GM21515 (cell line): ENCODE data around the gene SLC15A4.
"Not testable (repeated sequence)": the region's sequence is repeated elsewhere in the genome, so short reads cannot be mapped to it uniquely, and the experiment has no call there.

Experiments used
- ATAC-seq: cut with Tn5 transposase; IDR thresholded peaks from one replicate; pipeline ENCODE4 v1.9.1; 2021; ENCODE audit not compliant: unreplicated experiment

Gene SLC15A4

GRCh38 chr12:128844031-128844635, 20.4 kb upstream of the SLC15A4 start:
- no peak for ATAC-seq

GRCh38 chr12:128843538-128843937, 19.8 kb upstream of the SLC15A4 start:
- ATAC-seq: no peak

- no peak for ATAC-seq
Observed at GRCh38 chr12:128842579-128842978, 18.8 kb upstream of the SLC15A4 start.

GRCh38 chr12:128840862-128841468, 17.2 kb upstream of the SLC15A4 start:
- peak; percentile 86 for ATAC-seq

- not testable (repeated sequence) for ATAC-seq
Observed at GRCh38 chr12:128839885-128840284, 16.1 kb upstream of the SLC15A4 start.

- no peak for ATAC-seq
Observed at GRCh38 chr12:128833418-128833817, 9.7 kb upstream of the SLC15A4 start.

- ATAC-seq: peak; percentile 61
Observed at GRCh38 chr12:128830505-128830893, 6.7 kb upstream of the SLC15A4 start.

- peak; percentile 91 for ATAC-seq
Observed at GRCh38 chr12:128829861-128830504, 6.2 kb upstream of the SLC15A4 start.

- ATAC-seq: no peak
Observed at GRCh38 chr12:128827724-128828123, 4.0 kb upstream of the SLC15A4 start.

GRCh38 chr12:128825835-128826234, 2.1 kb upstream of the SLC15A4 start:
- ATAC-seq: no peak

GRCh38 chr12:128823216-128823915, 392 bp downstream of the SLC15A4 start:
- ATAC-seq: peak; percentile 10

GRCh38 chr12:128820723-128821432, 2.9 kb downstream of the SLC15A4 start:
- peak; percentile 61 for ATAC-seq

GRCh38 chr12:128820253-128820652, 3.5 kb downstream of the SLC15A4 start:
- no peak for ATAC-seq

- no peak for ATAC-seq
Observed at GRCh38 chr12:128819293-128820144, 4.2 kb downstream of the SLC15A4 start.

- peak; percentile 40 for ATAC-seq
Observed at GRCh38 chr12:128818065-128819022, 5.4 kb downstream of the SLC15A4 start.

- peak; percentile 34 for ATAC-seq
Observed at GRCh38 chr12:128817111-128818015, 6.4 kb downstream of the SLC15A4 start.

GRCh38 chr12:128816643-128816920, 7.2 kb downstream of the SLC15A4 start:
- no peak for ATAC-seq
